ENCODE data around the gene SNAP47.

DNA sequence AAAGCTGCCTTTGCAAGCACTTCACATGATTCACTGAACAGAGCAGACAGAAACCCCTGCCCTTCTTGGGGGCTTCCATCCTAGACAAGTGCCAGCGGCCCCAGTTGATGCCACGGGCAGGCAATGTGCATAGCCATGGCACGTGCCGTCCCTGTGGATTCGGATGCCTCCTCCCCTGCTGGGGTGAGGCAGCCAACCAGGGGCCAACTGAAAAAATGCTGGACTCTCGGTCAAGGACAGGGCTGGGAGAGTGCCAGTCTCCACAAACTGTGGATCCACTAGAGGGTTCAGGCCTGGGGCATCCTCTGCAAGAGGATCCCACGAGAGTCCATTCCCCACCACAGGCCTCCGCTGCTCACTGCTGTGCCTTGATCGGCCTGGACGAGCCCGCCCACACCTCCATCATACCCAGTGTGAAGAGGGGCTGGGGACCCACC lies 4.0 kb upstream of the SNAP47 start:
- TF ChIP-seq EZH2 (IDR thresholded peaks at IDR 0.05; ENCODE audit: borderline replicate concordance, insufficient read depth, low read length, poor library complexity, severe bottlenecking) (no peak), REST (IDR thresholded peaks at IDR 0.05; ENCODE audit: borderline replicate concordance) (no peak), CTCF (IDR thresholded peaks at IDR 0.05; ENCODE audit: poor library complexity, severe bottlenecking) (no peak), SMC3 (conservative IDR thresholded peaks at IDR 0.05; ENCODE audit: poor library complexity) (no peak)
